H9 (cell line): ENCODE data around the gene KAZALD1. TPM values are rescaled to one million over a fixed set of nuclear protein-coding genes. Genes with fewer than 3 reads are reported as not detected.

Source experiments
- DNase-seq: peaks from one replicate; pipeline ENCODE4 v3.0.0-alpha.2; 2017
- H2AFZ ChIP-seq: one replicate; pipeline ENCODE4 v1.6.1; 2013; ENCODE audit warnings: mild to moderate bottlenecking, low read length, control low read depth, moderate library complexity
- H2AK5ac ChIP-seq: 2 replicates; pipeline ENCODE4 v1.6.1; 2013; ENCODE audit warnings: low read length, control low read depth, mixed read lengths; ENCODE audit not compliant: insufficient read length
- H2BK120ac ChIP-seq: one replicate; pipeline ENCODE4 v1.6.1; 2013; ENCODE audit warnings: low read depth, mild to moderate bottlenecking, low read length, control low read depth, inconsistent platforms; ENCODE audit not compliant: poor library complexity, severe bottlenecking
- H2BK12ac ChIP-seq: 2 replicates; pipeline ENCODE4 v1.6.1; 2013; ENCODE audit warnings: low read length, control low read depth, mixed read lengths, low read depth; ENCODE audit not compliant: insufficient read length
- H2BK15ac ChIP-seq: 2 replicates; pipeline ENCODE4 v1.6.1; 2013; ENCODE audit warnings: low read depth, low read length, control low read depth
- H2BK20ac ChIP-seq: one replicate; pipeline ENCODE4 v1.6.1; 2013; ENCODE audit warnings: low read depth, mild to moderate bottlenecking, low read length, control low read depth, inconsistent platforms; ENCODE audit not compliant: poor library complexity, severe bottlenecking
- H2BK5ac ChIP-seq: 2 replicates; pipeline ENCODE4 v1.6.1; 2013; ENCODE audit warnings: low read length, control low read depth, mixed read lengths; ENCODE audit not compliant: insufficient read length
- H3K14ac ChIP-seq: 2 replicates; pipeline ENCODE4 v1.6.1; 2013; ENCODE audit warnings: low read length, control low read depth; ENCODE audit not compliant: insufficient read depth
- H3K18ac ChIP-seq: 2 replicates; pipeline ENCODE4 v1.6.1; 2013; ENCODE audit warnings: low read depth, mild to moderate bottlenecking, mixed read lengths, low read length, control low read depth; ENCODE audit not compliant: insufficient read length
- H3K23ac ChIP-seq: 2 replicates; pipeline ENCODE4 v1.6.1; 2013; ENCODE audit warnings: low read length, control low read depth, mixed read lengths, low read depth; ENCODE audit not compliant: insufficient read length
- H3K23me2 ChIP-seq: 2 replicates; pipeline ENCODE4 v1.6.1; 2013; ENCODE audit warnings: low read depth, mild to moderate bottlenecking, mixed read lengths, low read length, control low read depth; ENCODE audit not compliant: insufficient read length, poor library complexity, severe bottlenecking
- H3K27ac ChIP-seq: 2 replicates; pipeline ENCODE4 v1.5.1; 2013; ENCODE audit warnings: low read length, control low read depth, mixed read lengths, low read depth; ENCODE audit not compliant: insufficient read length
- H3K27me3 ChIP-seq: 2 replicates; pipeline ENCODE4 v1.6.1; 2013; ENCODE audit warnings: low read length, control low read depth, inconsistent platforms; ENCODE audit not compliant: insufficient read depth
- H3K4ac ChIP-seq: 2 replicates; pipeline ENCODE4 v1.6.1; 2013; ENCODE audit warnings: low read depth, mild to moderate bottlenecking, control low read depth, inconsistent platforms, low read length, moderate library complexity
- H3K4me1 ChIP-seq: 2 replicates; pipeline ENCODE4 v1.6.1; 2013; ENCODE audit warnings: low read length, control low read depth, inconsistent platforms; ENCODE audit not compliant: insufficient read depth
- H3K4me2 ChIP-seq: 2 replicates; pipeline ENCODE4 v1.6.1; 2013; ENCODE audit warnings: low read length, control low read depth, mixed read lengths; ENCODE audit not compliant: insufficient read length, insufficient read depth
- H3K56ac ChIP-seq: 2 replicates; pipeline ENCODE4 v1.6.1; 2013; ENCODE audit warnings: low read depth, mild to moderate bottlenecking, mixed read lengths, low read length, control low read depth; ENCODE audit not compliant: insufficient read length
- H3K79me1 ChIP-seq: 2 replicates; pipeline ENCODE4 v1.6.1; 2013; ENCODE audit warnings: low read depth, mild to moderate bottlenecking, moderate library complexity, low read length, control low read depth, inconsistent platforms; ENCODE audit not compliant: insufficient read depth, poor library complexity, severe bottlenecking
- H3K79me2 ChIP-seq: 2 replicates; pipeline ENCODE4 v1.6.1; 2013; ENCODE audit warnings: low read length, control low read depth, inconsistent platforms; ENCODE audit not compliant: insufficient read depth
- H3K9ac ChIP-seq: 2 replicates; pipeline ENCODE4 v1.6.1; 2013; ENCODE audit warnings: low read length, control low read depth, mixed read lengths; ENCODE audit not compliant: insufficient read length; ENCODE audit errors: extremely low read depth
- H3K9me3 ChIP-seq: one replicate; pipeline ENCODE4 v1.6.1; 2013; ENCODE audit warnings: low read depth, low read length, inconsistent platforms; ENCODE audit not compliant: control insufficient read depth
- H3T11ph ChIP-seq: one replicate; pipeline ENCODE4 v1.6.1; 2013; ENCODE audit warnings: mild to moderate bottlenecking, low read length, control low read depth, inconsistent platforms
- H4K20me1 ChIP-seq: one replicate; pipeline ENCODE4 v1.6.1; 2013; ENCODE audit not compliant: control insufficient read depth, insufficient read length, insufficient read depth
- H4K5ac ChIP-seq: 2 replicates; pipeline ENCODE4 v1.6.1; 2013; ENCODE audit warnings: low read depth, mild to moderate bottlenecking, mixed read lengths, low read length, control low read depth; ENCODE audit not compliant: insufficient read length
- H4K8ac ChIP-seq: replicated peaks from 2 replicates; pipeline ENCODE4 v1.6.1; 2013; ENCODE audit warnings: low read length, control low read depth, mixed read lengths, low read depth; ENCODE audit not compliant: insufficient read length
- H4K91ac ChIP-seq: 2 replicates; pipeline ENCODE4 v1.6.1; 2013; ENCODE audit warnings: low read depth, mild to moderate bottlenecking, moderate library complexity, mixed read lengths, low read length, control low read depth; ENCODE audit not compliant: insufficient read length
- H3K27ac Mint-ChIP-seq, 3 experiments: 2 replicates in 2 of 3; 3 replicates in 1 of 3; pipeline ENCODE4 v1.8.0; 2020 to 2021; ENCODE audit warnings: mixed read lengths in 3 of 3, mild to moderate bottlenecking in 1 of 3, moderate library complexity in 1 of 3
- H3K27me3 Mint-ChIP-seq: 2 replicates; pipeline ENCODE4 v1.8.0; 2021; ENCODE audit warnings: low read depth, mild to moderate bottlenecking, moderate library complexity, mixed read lengths
- H3K36me3 Mint-ChIP-seq, 3 experiments: 2 replicates in 2 of 3; 3 replicates in 1 of 3; pipeline ENCODE4 v1.8.0; 2020 to 2021; ENCODE audit warnings: low read depth in 3 of 3, mixed read lengths in 3 of 3; ENCODE audit not compliant: insufficient read depth in 1 of 3
- H3K4me1 Mint-ChIP-seq, 2 experiments: 2 replicates each; pipeline ENCODE4 v1.8.0; 2020; ENCODE audit warnings: mixed read lengths in 2 of 2
- H3K4me3 Mint-ChIP-seq, 2 experiments: 2 replicates in 1 of 2; 3 replicates in 1 of 2; pipeline ENCODE4 v1.8.0; 2020 to 2021; ENCODE audit warnings: mild to moderate bottlenecking in 2 of 2, mixed read lengths in 2 of 2, moderate library complexity in 1 of 2
- H3K9me3 Mint-ChIP-seq, 2 experiments: 2 replicates in 1 of 2; 3 replicates in 1 of 2; pipeline ENCODE4 v1.8.0; 2020; ENCODE audit warnings: mild to moderate bottlenecking in 2 of 2, mixed read lengths in 2 of 2, moderate library complexity in 1 of 2
- CTCF ChIP-seq: fragments of 200-600 bp; sonication (generic); conservative IDR thresholded peaks from 3 replicates; pipeline ENCODE4 v1.8.0; 2021; ENCODE audit warnings: antibody characterized with exemption, mild to moderate bottlenecking
- WGBS: extraction: QIAGEN DNeasy Blood & Tissue Kit; methylation state at CpG from one replicate; pipeline ENCODE4 v1.1.7; 2013; ENCODE audit warnings: missing lambda C conversion rate, low lambda C conversion rate, mixed read lengths; ENCODE audit not compliant: insufficient read length; ENCODE audit errors: extremely low coverage; 5-methylcytosine and 5-hydroxymethylcytosine counted together
- total RNA-seq: library from RNA; stranded (reverse); gene quantifications from 2 replicates; pipeline ENCODE4 v1.2.1, GENCODE V29; 2021

Gene KAZALD1
- total RNA-seq, 1 experiment from 2014 or later = 2.9 TPM

DNA sequence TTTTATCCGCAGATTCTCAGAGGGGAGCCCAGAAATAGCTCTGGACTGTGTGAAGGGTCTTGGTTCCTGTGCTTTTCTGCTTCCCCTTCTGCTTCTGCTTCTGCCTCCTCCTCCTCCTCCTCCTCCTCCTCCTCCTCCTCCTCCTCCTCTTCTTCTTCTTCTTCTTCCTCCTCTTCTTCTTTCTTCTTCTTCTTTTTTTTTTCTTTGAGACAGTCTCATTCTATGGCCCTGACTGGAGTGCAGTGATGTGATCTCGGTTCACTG lies 42.4 kb upstream of the KAZALD1 start:
- Histone ChIP-seq H2AK5ac (no peak overlapping the region), H4K20me1 (no peaks in the 10 kb centered on the region), H2BK5ac (no peak overlapping the region), H3K4me1 (no peaks in the 10 kb centered on the region), H3K27ac (no peak overlapping the region), H4K91ac (no peak overlapping the region), H2BK20ac (no peak overlapping the region), H3K18ac (no peak overlapping the region), H3K9ac (no peak overlapping the region), H2BK120ac (no peak overlapping the region), H3K23ac (no peak overlapping the region), H3K79me1 (no peaks in the 10 kb centered on the region), H3T11ph (no peak overlapping the region), H3K27me3 (peaks cover 17% of the 10 kb centered on the region; the same call in 1 of the 2 replicates), H2BK15ac (no peak overlapping the region), H4K5ac (no peak overlapping the region), H3K14ac (no peak overlapping the region), H3K79me2 (no peaks in the 10 kb centered on the region), H2BK12ac (no peak overlapping the region), H3K4me2 (peak overlapping the region; percentile 61), H3K4ac (no peak overlapping the region), H3K9me3 (no peaks in the 10 kb centered on the region), H2AFZ (no peak overlapping the region), H3K56ac (no peak overlapping the region), H3K23me2 (peaks cover 10% of the 10 kb centered on the region), H4K8ac (no peak overlapping the region)
- WGBS = no CpG with 5 or more reads among the region's 2 CpGs
- H3K36me3 Mint-ChIP-seq = no peaks in the 10 kb centered on the region
- TF ChIP-seq CTCF = no peak
- peak overlapping the region in 1 of 2 experiments; percentile 72; a peak in 2 of 5 replicates for H3K4me3 Mint-ChIP-seq
- H3K4me1 Mint-ChIP-seq = peaks cover 10 to 22% of the 10 kb centered on the region in 2 experiments
- DNase-seq = no peak
- H3K27ac Mint-ChIP-seq = no peak overlapping the region
- no peaks in the 10 kb centered on the region; a peak in 1 of 5 replicates for H3K9me3 Mint-ChIP-seq
- peaks cover 77% of the 10 kb centered on the region for H3K27me3 Mint-ChIP-seq
